ENCODE results near the gene SYNRG. TPM values are rescaled to one million over a fixed set of nuclear protein-coding genes. Genes with fewer than 3 reads are reported as not detected.

The SYNRG gene
- total RNA-seq, 4 donors from 2014 or later: 30.2 to 151 (median 56.7) TPM

DNA sequence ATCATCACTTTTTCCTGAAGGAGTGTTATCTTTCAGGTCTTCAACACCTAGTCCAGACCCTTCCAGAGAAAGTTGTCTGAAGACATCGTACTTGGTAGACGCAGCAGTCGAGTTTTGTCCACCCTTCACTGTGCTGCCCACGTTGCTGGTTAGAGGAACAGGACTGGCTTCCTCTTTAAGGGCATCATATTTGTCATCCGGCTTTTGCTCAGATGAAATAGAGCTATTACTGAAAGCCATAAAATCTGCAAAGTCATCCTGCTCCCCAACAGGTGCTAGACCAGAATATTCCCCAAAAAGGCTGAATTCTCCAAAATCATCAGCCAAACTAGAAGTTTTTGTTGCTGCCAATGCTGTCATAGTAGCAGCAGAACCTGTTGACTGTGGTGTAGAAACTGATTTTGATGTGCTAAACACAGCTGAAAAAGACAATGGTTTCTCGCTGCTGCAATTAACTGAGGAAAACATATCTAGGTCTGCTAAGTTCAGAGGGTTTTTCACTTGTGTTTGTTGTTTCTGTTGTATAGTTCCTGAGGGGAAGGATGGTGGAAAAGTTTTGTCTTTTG is 55.7 kb downstream of the SYNRG start:
- Histone ChIP-seq H3K4me1 (no peaks in the 10 kb centered on the region), H3K36me3 (peaks cover 0 to 18% (median 4%) of the 10 kb centered on the region in 4 donors), H3K9me3 (no peaks in the 10 kb centered on the region), H3K4me3 (no peak overlapping the region), H3K27me3 (no peaks in the 10 kb centered on the region), H3K27ac (no peak overlapping the region)
- no peak for DNase-seq
- in situ Hi-C loops (cut with MboI; ENCODE audit: low pct_ligation_motif_present in 1 of 4, low pct_unique_long_range_greater_than_20kb in 1 of 4, low sequenced_read_pairs in 3 of 4) (no loop called here), intact Hi-C loops (cut with DNase I; ENCODE audit: low total_unique reads) (no loop called here)
- WGBS, 2 donors (ENCODE audit: low coverage in 1 of 2): 72 to 84% methylated on average over 5 to 6 of the region's 6 CpGs
- no peak for TF ChIP-seq POLR2AphosphoS5 (IDR thresholded peaks at IDR 0.05)

DNA sequence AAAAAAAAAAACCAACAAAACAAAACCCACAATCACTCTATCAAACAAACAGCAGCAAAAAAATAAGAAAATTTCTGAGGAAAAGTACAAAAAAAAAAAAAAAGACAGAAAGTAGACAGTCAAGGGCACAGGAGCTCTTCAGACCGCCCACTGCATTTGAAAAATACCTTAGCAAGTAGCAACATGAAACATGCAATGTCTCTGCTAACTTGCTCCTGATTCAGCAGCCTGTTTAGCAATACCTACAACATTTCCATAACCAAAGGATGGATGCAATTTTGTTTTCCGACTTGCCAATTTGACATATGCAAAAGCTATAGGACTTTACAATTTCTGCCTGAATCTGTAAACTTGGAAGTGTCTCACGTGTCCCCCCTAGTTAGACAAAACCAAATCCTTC is 57.4 kb downstream of the SYNRG start:
- in situ Hi-C loops (cut with MboI; ENCODE audit: low pct_ligation_motif_present in 1 of 4, low pct_unique_long_range_greater_than_20kb in 1 of 4, low sequenced_read_pairs in 3 of 4): no loop called here
- H3K27ac ChIP-seq: no peak overlapping the region

DNA sequence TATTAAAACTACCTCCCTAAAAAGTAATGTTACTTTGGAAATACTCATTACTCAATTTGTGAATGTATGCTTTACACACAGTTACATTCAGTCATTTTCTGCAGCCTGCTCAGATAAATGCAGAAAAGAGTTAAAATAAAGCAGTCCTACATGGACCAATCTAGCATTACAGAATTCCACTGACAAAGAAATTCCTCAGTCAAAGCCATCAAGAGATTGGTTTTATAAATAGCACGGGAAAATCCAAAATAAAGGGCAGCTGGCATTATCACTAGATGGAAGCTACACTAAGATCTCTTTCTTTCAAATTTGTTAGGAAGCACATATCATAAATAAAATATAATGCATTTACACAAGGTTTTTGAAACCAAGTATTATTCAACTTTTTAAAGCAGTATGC is 61.2 kb downstream of the SYNRG start:
- Histone ChIP-seq H3K27ac (no peak overlapping the region), H3K4me1 (peaks cover 5 to 23% (median 20%) of the 10 kb centered on the region in 4 donors), H3K9me3 (no peaks in the 10 kb centered on the region), H3K36me3 (peaks cover 0 to 1% (median 0%) of the 10 kb centered on the region in 4 donors), H3K27me3 (no peaks in the 10 kb centered on the region), H3K4me3 (no peak overlapping the region)
- intact Hi-C loops (cut with DNase I; ENCODE audit: low total_unique reads) (no loop called here), in situ Hi-C loops (cut with MboI; ENCODE audit: low pct_ligation_motif_present in 1 of 4, low pct_unique_long_range_greater_than_20kb in 1 of 4, low sequenced_read_pairs in 3 of 4) (no loop called here)
- 84 to 92% methylated on average over 1 of the region's 1 CpG for WGBS, 2 donors (ENCODE audit: low coverage in 1 of 2)
- no peak for DNase-seq
- TF ChIP-seq, protein P1, sequence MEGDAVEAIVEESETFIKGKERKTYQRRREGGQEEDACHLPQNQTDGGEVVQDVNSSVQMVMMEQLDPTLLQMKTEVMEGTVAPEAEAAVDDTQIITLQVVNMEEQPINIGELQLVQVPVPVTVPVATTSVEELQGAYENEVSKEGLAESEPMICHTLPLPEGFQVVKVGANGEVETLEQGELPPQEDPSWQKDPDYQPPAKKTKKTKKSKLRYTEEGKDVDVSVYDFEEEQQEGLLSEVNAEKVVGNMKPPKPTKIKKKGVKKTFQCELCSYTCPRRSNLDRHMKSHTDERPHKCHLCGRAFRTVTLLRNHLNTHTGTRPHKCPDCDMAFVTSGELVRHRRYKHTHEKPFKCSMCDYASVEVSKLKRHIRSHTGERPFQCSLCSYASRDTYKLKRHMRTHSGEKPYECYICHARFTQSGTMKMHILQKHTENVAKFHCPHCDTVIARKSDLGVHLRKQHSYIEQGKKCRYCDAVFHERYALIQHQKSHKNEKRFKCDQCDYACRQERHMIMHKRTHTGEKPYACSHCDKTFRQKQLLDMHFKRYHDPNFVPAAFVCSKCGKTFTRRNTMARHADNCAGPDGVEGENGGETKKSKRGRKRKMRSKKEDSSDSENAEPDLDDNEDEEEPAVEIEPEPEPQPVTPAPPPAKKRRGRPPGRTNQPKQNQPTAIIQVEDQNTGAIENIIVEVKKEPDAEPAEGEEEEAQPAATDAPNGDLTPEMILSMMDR (IDR thresholded peaks at IDR 0.05): no peak
- no peak for TF ChIP-seq EP300 (IDR thresholded peaks at IDR 0.05; ENCODE audit: low read depth)
- no peak for TF ChIP-seq POLR2AphosphoS5 (IDR thresholded peaks at IDR 0.05)
- no peak for TF ChIP-seq POLR2A (IDR thresholded peaks at IDR 0.05)

More for the DNA sequence above, 57.4 kb downstream of the SYNRG start:
- Histone ChIP-seq H3K4me3 (no peak overlapping the region), H3K36me3 (peaks cover 0 to 7% (median 1%) of the 10 kb centered on the region in 4 donors), H3K9me3 (no peaks in the 10 kb centered on the region), H3K27me3 (no peaks in the 10 kb centered on the region), H3K4me1 (peaks cover under 1 to 5% (median 4%) of the 10 kb centered on the region in 4 donors)
- DNase-seq: no peak
- TF ChIP-seq POLR2AphosphoS5 (IDR thresholded peaks at IDR 0.05) (no peak), EP300 (IDR thresholded peaks at IDR 0.05; ENCODE audit: low read depth) (no peak), POLR2A (IDR thresholded peaks at IDR 0.05) (no peak)
- TF ChIP-seq, protein P1 (IDR thresholded peaks at IDR 0.05): no peak
- 95% methylated on average over 3 of the region's 3 CpGs for WGBS, 2 donors (ENCODE audit: low coverage in 1 of 2)
- intact Hi-C loops (cut with DNase I; ENCODE audit: low total_unique reads): no loop called here

DNA sequence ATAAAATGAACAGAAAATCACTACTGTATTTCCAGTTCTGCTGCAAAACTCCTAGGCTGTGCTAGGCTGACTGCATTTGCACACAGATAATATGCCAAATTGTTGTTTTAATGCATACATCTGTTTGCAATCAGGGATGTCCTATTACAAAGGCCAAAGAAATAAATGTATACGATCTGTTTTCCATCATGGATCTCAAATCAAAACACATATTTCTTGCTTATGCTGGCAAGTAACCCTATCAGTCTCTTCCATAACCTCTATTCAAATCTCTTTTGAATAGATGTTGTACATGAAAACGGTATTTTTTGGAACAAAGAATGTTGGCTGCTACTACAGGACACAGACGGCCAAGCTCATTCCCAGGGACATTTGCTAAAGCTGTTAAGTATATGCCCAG is 62.9 kb downstream of the SYNRG start:
- Histone ChIP-seq H3K4me3 (no peak overlapping the region), H3K27me3 (no peaks in the 10 kb centered on the region), H3K9me3 (no peaks in the 10 kb centered on the region), H3K4me1 (peaks cover 5 to 23% (median 20%) of the 10 kb centered on the region in 4 donors), H3K27ac (no peak overlapping the region), H3K36me3 (peaks cover 0 to 14% (median 6%) of the 10 kb centered on the region in 4 donors)
- in situ Hi-C loops (cut with MboI; ENCODE audit: low pct_ligation_motif_present in 1 of 4, low pct_unique_long_range_greater_than_20kb in 1 of 4, low sequenced_read_pairs in 3 of 4) (no loop called here), intact Hi-C loops (cut with DNase I; ENCODE audit: low total_unique reads) (no loop called here)
- TF ChIP-seq POLR2A (IDR thresholded peaks at IDR 0.05): no peak
- TF ChIP-seq, protein P1 (IDR thresholded peaks at IDR 0.05): no peak
- TF ChIP-seq EP300 (IDR thresholded peaks at IDR 0.05; ENCODE audit: low read depth): no peak
- no peak for TF ChIP-seq POLR2AphosphoS5 (IDR thresholded peaks at IDR 0.05)
- DNase-seq: no peak
- 47 to 53% methylated on average over 3 of the region's 3 CpGs for WGBS, 2 donors (ENCODE audit: low coverage in 1 of 2)

DNA sequence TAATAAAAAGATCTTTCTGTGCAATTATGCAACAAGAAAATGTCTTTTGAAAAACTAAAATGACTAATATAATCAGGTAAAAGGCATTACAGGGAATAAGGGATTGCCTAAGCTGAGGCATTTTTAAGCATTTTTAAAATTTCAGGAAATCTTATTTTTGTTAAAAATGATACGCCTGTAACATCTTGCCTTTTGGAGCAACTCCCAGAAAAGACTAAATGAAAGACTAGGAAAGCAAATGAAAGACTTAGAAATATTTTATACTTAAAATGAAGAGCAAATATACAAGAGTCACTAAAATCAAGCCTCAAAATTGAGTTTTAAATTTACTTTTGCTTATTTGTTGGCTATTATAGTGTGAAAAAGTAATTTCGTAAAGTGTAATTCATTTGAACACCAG is 63.7 kb downstream of the SYNRG start:
- 79 to 80% methylated on average over 2 of the region's 2 CpGs for WGBS, 2 donors (ENCODE audit: low coverage in 1 of 2)
- intact Hi-C loops (cut with DNase I; ENCODE audit: low total_unique reads): no loop called here

More for the DNA sequence above, 63.7 kb downstream of the SYNRG start:
- Histone ChIP-seq H3K4me3 (no peak overlapping the region), H3K9me3 (no peaks in the 10 kb centered on the region), H3K27me3 (no peaks in the 10 kb centered on the region), H3K36me3 (peaks cover 0 to 20% (median 9%) of the 10 kb centered on the region in 4 donors), H3K4me1 (peaks cover 5 to 23% (median 20%) of the 10 kb centered on the region in 4 donors), H3K27ac (no peak overlapping the region)
- DNase-seq: no peak
- TF ChIP-seq POLR2A (IDR thresholded peaks at IDR 0.05) (no peak), EP300 (IDR thresholded peaks at IDR 0.05; ENCODE audit: low read depth) (no peak), POLR2AphosphoS5 (IDR thresholded peaks at IDR 0.05) (no peak)
- in situ Hi-C loops (cut with MboI; ENCODE audit: low pct_ligation_motif_present in 1 of 4, low pct_unique_long_range_greater_than_20kb in 1 of 4, low sequenced_read_pairs in 3 of 4): no loop called here
